Keratinocyte (primary cell): ENCODE results near the gene NSMCE1.

Experiments used
- EZH2 ChIP-seq: IDR thresholded peaks from one replicate; pipeline ENCODE4 v1.6.1; 2012; ENCODE audit warnings: inconsistent platforms, mild to moderate bottlenecking, low read length, moderate library complexity
- TF ChIP-seq, protein P1 (sequence below), 3 experiments: IDR thresholded peaks in 1 of 3; conservative IDR thresholded peaks in 1 of 3; optimal IDR thresholded peaks in 1 of 3; 2 replicates in 2 of 3; 3 replicates in 1 of 3; pipeline versions ENCODE3 to v1.5.1; 2011; ENCODE audit warnings: low read length in 3 of 3, mild to moderate bottlenecking in 3 of 3, moderate library complexity in 2 of 3, control low read depth in 1 of 3, inconsistent platforms in 1 of 3; ENCODE audit not compliant: insufficient read depth in 2 of 3; ENCODE audit errors: extremely low read depth in 1 of 3

DNA sequence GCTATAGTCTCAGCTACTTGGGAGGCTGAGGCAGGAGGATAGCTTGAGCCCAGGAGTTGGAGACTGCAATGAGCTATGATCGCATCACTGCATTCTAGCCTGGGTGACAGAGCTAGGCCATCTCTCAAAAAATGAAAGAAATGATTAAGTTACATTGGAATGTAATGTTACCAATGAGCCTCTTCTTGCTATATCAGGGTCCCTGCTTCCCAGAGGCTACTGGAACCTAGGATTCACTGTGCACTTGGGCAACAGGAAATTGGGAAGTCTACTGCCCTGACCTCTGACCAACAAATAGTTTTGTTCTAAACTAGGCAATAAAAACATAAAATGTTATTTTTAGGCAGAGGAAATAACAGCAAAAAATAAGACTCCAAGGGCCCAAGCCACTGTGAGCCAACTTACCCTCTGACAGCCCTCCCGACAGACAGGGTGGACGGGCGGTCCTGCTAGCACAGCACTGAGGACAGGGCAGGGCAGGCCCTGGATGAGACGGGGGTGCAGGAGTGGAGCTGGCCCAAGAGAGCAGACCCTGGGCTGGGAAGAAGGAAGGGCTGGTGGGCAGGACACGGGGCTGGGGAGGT, 27.5 kb downstream of the NSMCE1 start:
- TF ChIP-seq, protein P1, sequence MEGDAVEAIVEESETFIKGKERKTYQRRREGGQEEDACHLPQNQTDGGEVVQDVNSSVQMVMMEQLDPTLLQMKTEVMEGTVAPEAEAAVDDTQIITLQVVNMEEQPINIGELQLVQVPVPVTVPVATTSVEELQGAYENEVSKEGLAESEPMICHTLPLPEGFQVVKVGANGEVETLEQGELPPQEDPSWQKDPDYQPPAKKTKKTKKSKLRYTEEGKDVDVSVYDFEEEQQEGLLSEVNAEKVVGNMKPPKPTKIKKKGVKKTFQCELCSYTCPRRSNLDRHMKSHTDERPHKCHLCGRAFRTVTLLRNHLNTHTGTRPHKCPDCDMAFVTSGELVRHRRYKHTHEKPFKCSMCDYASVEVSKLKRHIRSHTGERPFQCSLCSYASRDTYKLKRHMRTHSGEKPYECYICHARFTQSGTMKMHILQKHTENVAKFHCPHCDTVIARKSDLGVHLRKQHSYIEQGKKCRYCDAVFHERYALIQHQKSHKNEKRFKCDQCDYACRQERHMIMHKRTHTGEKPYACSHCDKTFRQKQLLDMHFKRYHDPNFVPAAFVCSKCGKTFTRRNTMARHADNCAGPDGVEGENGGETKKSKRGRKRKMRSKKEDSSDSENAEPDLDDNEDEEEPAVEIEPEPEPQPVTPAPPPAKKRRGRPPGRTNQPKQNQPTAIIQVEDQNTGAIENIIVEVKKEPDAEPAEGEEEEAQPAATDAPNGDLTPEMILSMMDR (optimal IDR thresholded peaks at IDR 0.05 in 1 of 3, IDR thresholded peaks at IDR 0.05 in 1 of 3, conservative IDR thresholded peaks at IDR 0.05 in 1 of 3; ENCODE audit: extremely low read depth in 1 of 3, insufficient read depth in 2 of 3, low read length in 3 of 3), result no peak
- TF ChIP-seq EZH2, result no peak
